Measurements from ENCODE around the gene PRKCE. TPM values are rescaled to one million over a fixed set of nuclear protein-coding genes. Genes with fewer than 3 reads are reported as not detected.

PRKCE gene
- total and polyA plus RNA-seq, 2 of the 8 experiments (the other 6 are each of a cell fraction or from before 2014, with no cell fraction given) = 0.54 to 2.1 TPM

DNA sequence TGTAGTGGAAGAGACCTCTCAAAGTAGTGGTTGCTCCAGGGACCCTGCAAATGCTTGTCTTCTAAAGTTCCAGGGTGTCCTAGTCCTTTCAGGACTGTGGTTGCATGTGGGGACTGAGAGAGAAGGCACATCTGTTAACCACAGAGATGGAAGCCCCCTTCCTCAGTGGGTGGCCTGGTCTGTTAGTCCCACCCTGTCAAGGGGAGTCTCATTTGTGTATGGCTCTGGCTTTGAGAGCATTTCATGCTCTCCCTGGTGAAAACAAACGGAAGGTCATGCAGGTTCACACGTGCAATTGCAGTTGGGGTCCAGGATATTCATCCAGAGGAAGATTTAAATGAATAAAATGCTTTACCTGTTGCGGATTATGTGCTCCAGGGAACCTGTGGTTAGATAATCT, 219.6 kb downstream of the PRKCE start:
- POLR2A ChIA-PET (ENCODE audit: partially characterized antibody) = no interaction called here
- Histone ChIP-seq H3K4me2 (ENCODE audit: insufficient read depth in 1 of 2, low read depth in 2 of 2, low read length in 2 of 2) (no peak overlapping the region), H4K8ac (ENCODE audit: extremely low read depth, insufficient read depth, low read length) (no peak overlapping the region), H3K4me3 (ENCODE audit: extremely low read depth in 1 of 4, insufficient read depth in 2 of 4, low read depth in 3 of 4, low read length in 4 of 4) (no peak overlapping the region), H2BK15ac (ENCODE audit: low read length) (no peak overlapping the region), H2BK12ac (ENCODE audit: low read depth, low read length) (no peak overlapping the region), H3K23ac (ENCODE audit: insufficient read length) (no peak overlapping the region), H3K36me3 (ENCODE audit: control insufficient read depth in 2 of 4, insufficient read depth in 4 of 4, low read length in 3 of 4) (no peaks in the 10 kb centered on the region), H4K20me1 (replicated peaks in 1 of 2; ENCODE audit: control insufficient read depth in 1 of 2, insufficient read depth in 2 of 2, low read length in 2 of 2) (no peaks in the 10 kb centered on the region), H2BK20ac (ENCODE audit: low read length) (no peak overlapping the region), H3K18ac (ENCODE audit: extremely low read depth, low read length) (no peak overlapping the region), H2AFZ (ENCODE audit: low read length) (no peak overlapping the region), H3K14ac (ENCODE audit: insufficient read length) (no peak overlapping the region), H2BK120ac (replicated peaks; ENCODE audit: low read depth, low read length) (no peak overlapping the region), H3K4me1 (replicated peaks in 1 of 4; ENCODE audit: control insufficient read depth in 3 of 4, insufficient read depth in 4 of 4, low read length in 3 of 4) (no peaks in the 10 kb centered on the region), H2AK5ac (ENCODE audit: low read depth, low read length) (no peak overlapping the region), H3K56ac (replicated peaks; ENCODE audit: insufficient read length, low read depth, low read length) (no peak overlapping the region), H4K91ac (replicated peaks; ENCODE audit: insufficient read length, low read length) (no peak overlapping the region), H2BK5ac (ENCODE audit: low read depth, low read length) (no peak overlapping the region), H3K79me1 (ENCODE audit: low read depth, low read length) (no peaks in the 10 kb centered on the region), H4K5ac (ENCODE audit: insufficient read length, low read depth, low read length) (no peak overlapping the region), H3K23me2 (ENCODE audit: low read depth, low read length) (no peaks in the 10 kb centered on the region), H3K9me3 (ENCODE audit: insufficient read depth in 2 of 2, low read depth in 1 of 2, low read length in 1 of 2) (no peaks in the 10 kb centered on the region), H3K27ac (ENCODE audit: low read depth, low read length) (no peak overlapping the region), H3K9ac (replicated peaks in 1 of 4; ENCODE audit: extremely low read depth in 1 of 4, low read depth in 3 of 4, low read length in 3 of 4) (no peak overlapping the region), H3K4ac (replicated peaks; ENCODE audit: insufficient read length, low read depth, low read length) (no peak overlapping the region), H3K27me3 (replicated peaks in 1 of 4; ENCODE audit: control insufficient read depth in 3 of 4, extremely low read depth in 1 of 4, insufficient read depth in 3 of 4, low read length in 3 of 4) (no peaks in the 10 kb centered on the region), H3K79me2 (ENCODE audit: control insufficient read depth in 1 of 2, insufficient read depth in 2 of 2, low read length in 2 of 2) (no peaks in the 10 kb centered on the region)
- DNase-seq (ENCODE audit: low read depth in 1 of 2, low spot score in 2 of 2) = no peak
- no peak for FAIRE-seq
- 94% methylated on average over 3 of the region's 3 CpGs; no CpG with 5 or more reads in 1 of the 2 experiments for WGBS, 2 experiments (ENCODE audit: extremely low coverage in 1 of 2, insufficient coverage in 1 of 2, insufficient read length in 1 of 2, insufficient replicate concordance in 2 of 2, low coverage in 1 of 2, low lambda C conversion rate in 2 of 2, missing lambda C conversion rate in 1 of 2)
- CTCF ChIA-PET (ENCODE audit: partially characterized antibody) = no interaction called here
- no peak for TF ChIP-seq POLR2A (IDR thresholded peaks at IDR 0.05; ENCODE audit: control extremely low read depth in 1 of 2, low read depth in 2 of 2, low read length in 2 of 2)
- TF ChIP-seq SUZ12 (IDR thresholded peaks at IDR 0.05; ENCODE audit: low read length) = no peak
- no peak for TF ChIP-seq FOSL1 (IDR thresholded peaks at IDR 0.05; ENCODE audit: insufficient read depth, low read depth, low read length)
- TF ChIP-seq RBBP5 (IDR thresholded peaks at IDR 0.05; ENCODE audit: borderline replicate concordance, low read depth, low read length) = no peak
- TF ChIP-seq, protein P1, sequence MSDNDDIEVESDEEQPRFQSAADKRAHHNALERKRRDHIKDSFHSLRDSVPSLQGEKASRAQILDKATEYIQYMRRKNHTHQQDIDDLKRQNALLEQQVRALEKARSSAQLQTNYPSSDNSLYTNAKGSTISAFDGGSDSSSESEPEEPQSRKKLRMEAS (IDR thresholded peaks at IDR 0.05) = no peak
- TF ChIP-seq JUND (IDR thresholded peaks at IDR 0.05; ENCODE audit: low read length) = no peak
- TF ChIP-seq PHF8 (conservative IDR thresholded peaks at IDR 0.05; ENCODE audit: low read depth, low read length) = no peak
- TF ChIP-seq SP2 (IDR thresholded peaks at IDR 0.05; ENCODE audit: low read length) = no peak
- TF ChIP-seq, protein P2, sequence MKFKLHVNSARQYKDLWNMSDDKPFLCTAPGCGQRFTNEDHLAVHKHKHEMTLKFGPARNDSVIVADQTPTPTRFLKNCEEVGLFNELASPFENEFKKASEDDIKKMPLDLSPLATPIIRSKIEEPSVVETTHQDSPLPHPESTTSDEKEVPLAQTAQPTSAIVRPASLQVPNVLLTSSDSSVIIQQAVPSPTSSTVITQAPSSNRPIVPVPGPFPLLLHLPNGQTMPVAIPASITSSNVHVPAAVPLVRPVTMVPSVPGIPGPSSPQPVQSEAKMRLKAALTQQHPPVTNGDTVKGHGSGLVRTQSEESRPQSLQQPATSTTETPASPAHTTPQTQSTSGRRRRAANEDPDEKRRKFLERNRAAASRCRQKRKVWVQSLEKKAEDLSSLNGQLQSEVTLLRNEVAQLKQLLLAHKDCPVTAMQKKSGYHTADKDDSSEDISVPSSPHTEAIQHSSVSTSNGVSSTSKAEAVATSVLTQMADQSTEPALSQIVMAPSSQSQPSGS (IDR thresholded peaks at IDR 0.05; ENCODE audit: low read length) = no peak
- TF ChIP-seq POU5F1 (IDR thresholded peaks at IDR 0.05; ENCODE audit: low read depth, low read length) = no peak
- TF ChIP-seq SP1 (IDR thresholded peaks at IDR 0.05; ENCODE audit: low read depth, low read length) = no peak
- TF ChIP-seq ASH2L (IDR thresholded peaks at IDR 0.05; ENCODE audit: low read length) = no peak
- no peak for TF ChIP-seq TAF7 (optimal IDR thresholded peaks at IDR 0.05; ENCODE audit: borderline replicate concordance, low read depth, low read length)
- TF ChIP-seq SRF (IDR thresholded peaks at IDR 0.05; ENCODE audit: low read depth, low read length) = no peak
- no peak for TF ChIP-seq SP4 (IDR thresholded peaks at IDR 0.05; ENCODE audit: low read length)
